ENCODE results near the gene BRINP1.

Gene BRINP1

DNA sequence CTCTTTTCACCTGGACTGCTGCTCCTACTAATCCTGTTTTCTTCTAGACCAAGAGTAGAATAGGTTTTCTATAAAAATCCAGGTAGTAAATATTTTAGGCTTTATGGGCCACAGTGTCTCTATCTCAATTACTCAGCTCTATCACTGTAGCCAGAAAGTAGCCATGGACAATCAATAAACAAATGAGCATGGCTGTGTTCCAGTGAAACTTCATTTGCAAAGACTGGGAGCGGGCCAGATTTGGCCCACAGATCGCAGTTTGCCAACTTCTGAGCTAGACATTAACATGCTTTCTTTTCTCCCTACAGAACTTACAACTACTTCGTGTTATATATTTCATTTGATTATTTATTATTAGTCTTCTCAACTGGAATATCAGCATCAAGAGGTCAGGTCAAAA lies 30.2 kb downstream of the BRINP1 start:
- no peak for DNase-seq (ENCODE audit: low read depth)
- H3K4me3 ChIP-seq (ENCODE audit: low read depth, low read length): no peak overlapping the region
- TF ChIP-seq CTCF (IDR thresholded peaks at IDR 0.05; ENCODE audit: low read depth, low read length, missing control alignments): no peak

- DNase-seq (ENCODE audit: low read depth): no peak
- TF ChIP-seq CTCF (IDR thresholded peaks at IDR 0.05; ENCODE audit: low read depth, low read length, missing control alignments): no peak
- H3K4me3 ChIP-seq (ENCODE audit: low read depth, low read length): no peak overlapping the region
Observed at GRCh38 chr9:119337573-119337972, 31.7 kb downstream of the BRINP1 start.

- no peak for DNase-seq (ENCODE audit: low read depth)
- TF ChIP-seq CTCF (IDR thresholded peaks at IDR 0.05; ENCODE audit: low read depth, low read length, missing control alignments): no peak
- no peak overlapping the region for H3K4me3 ChIP-seq (ENCODE audit: low read depth, low read length)
Observed at GRCh38 chr9:119334745-119335144, 34.5 kb downstream of the BRINP1 start.

DNA sequence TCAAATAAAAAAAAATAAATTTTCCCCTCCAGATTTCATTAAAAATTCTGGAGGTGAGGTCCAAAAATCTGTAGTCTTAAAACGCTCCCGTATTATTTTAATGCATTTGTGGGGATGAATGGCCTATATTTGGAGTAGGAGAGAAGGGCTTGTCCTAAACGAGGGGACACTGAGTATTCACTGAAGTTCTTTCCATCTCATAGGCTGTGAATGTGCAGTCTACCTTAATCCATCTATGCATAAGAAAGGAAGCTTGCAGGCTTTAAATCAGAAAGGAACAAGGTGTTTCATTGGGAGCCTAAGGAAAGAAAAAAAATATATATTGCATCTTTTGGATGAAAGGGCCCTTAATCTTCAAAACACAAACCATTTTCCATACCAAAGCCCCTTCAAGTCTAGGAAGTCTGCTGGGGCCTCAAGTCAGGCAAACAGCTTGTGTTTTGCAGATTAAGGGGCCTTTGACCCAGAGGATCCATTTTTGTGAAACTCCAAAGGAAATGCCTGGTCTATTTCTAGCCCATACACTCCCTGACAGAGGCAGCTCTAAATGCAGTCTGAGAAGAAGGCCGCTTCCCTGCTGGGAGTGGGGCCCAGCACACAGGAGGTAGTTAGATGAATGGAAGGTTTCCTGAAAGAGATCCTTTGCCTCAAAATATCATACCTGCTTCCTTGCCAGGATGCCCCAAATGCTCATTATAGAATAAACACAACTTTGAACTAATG lies 35.6 kb downstream of the BRINP1 start:
- H3K4me3 ChIP-seq (ENCODE audit: low read depth, low read length): no peak overlapping the region
- no peak for DNase-seq (ENCODE audit: low read depth)

GRCh38 chr9:119332522-119332921 lies 36.7 kb downstream of the BRINP1 start:
- DNase-seq (ENCODE audit: low read depth): no peak
- no peak for TF ChIP-seq CTCF (IDR thresholded peaks at IDR 0.05; ENCODE audit: low read depth, low read length, missing control alignments)
- no peak overlapping the region for H3K4me3 ChIP-seq (ENCODE audit: low read depth, low read length)

More for the DNA sequence above, 35.6 kb downstream of the BRINP1 start:
- TF ChIP-seq CTCF (IDR thresholded peaks at IDR 0.05; ENCODE audit: low read depth, low read length, missing control alignments): no peak

- DNase-seq (ENCODE audit: low read depth): no peak
- no peak for TF ChIP-seq CTCF (IDR thresholded peaks at IDR 0.05; ENCODE audit: low read depth, low read length, missing control alignments)
- no peak overlapping the region for H3K4me3 ChIP-seq (ENCODE audit: low read depth, low read length)
Observed at GRCh38 chr9:119322184-119322583, 47.1 kb downstream of the BRINP1 start.

- TF ChIP-seq CTCF (IDR thresholded peaks at IDR 0.05; ENCODE audit: low read depth, low read length, missing control alignments): no peak
- DNase-seq (ENCODE audit: low read depth): no peak
- no peak overlapping the region for H3K4me3 ChIP-seq (ENCODE audit: low read depth, low read length)
Observed at GRCh38 chr9:119318371-119318770, 50.9 kb downstream of the BRINP1 start.

Data from GM12864 (cell line).